SK-N-SH (cell line): ENCODE results near the gene MEP1A. TPM values are rescaled to one million over a fixed set of nuclear protein-coding genes. Genes with fewer than 3 reads are reported as not detected.
"Not testable (repeated sequence)": the region's sequence is repeated elsewhere in the genome, so short reads cannot be mapped to it uniquely, and the experiment has no call there.

Experiments used
- CTCF ChIA-PET: fragments of 300-600, 350-600 bp; formaldehyde crosslinking; extraction: SDS; loops from one replicate; lab custom pipeline; 2021; lab: Yijun Ruan, JAX
- POLR2A ChIA-PET: fragments of 350-600 bp; sonication (Branson Sonifier 250); formaldehyde crosslinking; extraction: SDS; loops from one replicate; lab custom pipeline; 2020; ENCODE audit warnings: antibody characterized with exemption, inconsistent platforms; lab: Yijun Ruan, JAX
- DNase-seq: peaks from one replicate; pipeline ENCODE4 v3.0.0; 2012
- H2AFZ ChIP-seq: fragments of 200-600 bp; sonication (generic); 2 replicates; pipeline ENCODE4 v1.8.1; 2016; ENCODE audit warnings: antibody characterized with exemption, mild to moderate bottlenecking, low read depth
- H3F3A ChIP-seq: fragments of 200-600 bp; sonication (generic); replicated peaks from 2 replicates; pipeline ENCODE3; 2016; ENCODE audit warnings: antibody characterized with exemption, mild to moderate bottlenecking; ENCODE audit not compliant: insufficient read depth
- H3K27ac ChIP-seq, 2 experiments: fragments of 200-500 bp in 1 of 2; fragments of 200-600 bp in 1 of 2; sonication (Bioruptor generic) in 1 of 2; sonication (generic), shearing (Covaris generic) in 1 of 2; 2 replicates each; pipeline versions ENCODE4 v1.5.1 to v1.6.1; 2014 to 2016; ENCODE audit warnings: low read depth in 2 of 2, inconsistent platforms in 1 of 2, low read length in 1 of 2, mild to moderate bottlenecking in 1 of 2, mixed read lengths in 1 of 2
- H3K27me3 ChIP-seq: fragments of 200-600 bp; sonication (generic), shearing (Covaris generic); 2 replicates; pipeline ENCODE4 v1.6.1; 2016; ENCODE audit warnings: mixed run types; ENCODE audit not compliant: insufficient read depth
- H3K36me3 ChIP-seq, 2 experiments: fragments of 200-500 bp in 1 of 2; fragments of 200-600 bp in 1 of 2; sonication (Bioruptor generic) in 1 of 2; sonication (generic) in 1 of 2; replicated peaks in 1 of 2; 2 replicates each; pipeline versions ENCODE3 to v1.5.1; 2014 to 2016; ENCODE audit warnings: low read length in 1 of 2, mild to moderate bottlenecking in 1 of 2; ENCODE audit not compliant: insufficient read depth in 2 of 2, control insufficient read depth in 1 of 2
- H3K4me1 ChIP-seq, 2 experiments: fragments of 200-500 bp in 1 of 2; fragments of 200-600 bp in 1 of 2; sonication (Bioruptor generic) in 1 of 2; sonication (generic), shearing (Covaris generic) in 1 of 2; 2 replicates each; pipeline versions ENCODE4 v1.5.1 to v1.6.1; 2014 to 2016; ENCODE audit warnings: low read depth in 1 of 2, low read length in 1 of 2, mixed run types in 1 of 2; ENCODE audit not compliant: insufficient read depth in 2 of 2, control insufficient read depth in 1 of 2
- H3K4me2 ChIP-seq: fragments of 200-600 bp; sonication (generic), shearing (Covaris generic); 2 replicates; pipeline ENCODE4 v1.6.1; 2017; ENCODE audit warnings: mixed run types
- H3K4me3 ChIP-seq, 2 experiments: fragments of 200-500 bp in 1 of 2; fragments of 200-600 bp in 1 of 2; sonication (Bioruptor generic) in 1 of 2; sonication (generic), shearing (Covaris generic) in 1 of 2; 2 replicates each; pipeline versions ENCODE4 v1.5.1 to v1.8.1; 2014 to 2016; ENCODE audit warnings: low read depth in 2 of 2, inconsistent platforms in 1 of 2, low read length in 1 of 2, mild to moderate bottlenecking in 1 of 2, mixed read lengths in 1 of 2, moderate library complexity in 1 of 2
- H3K79me2 ChIP-seq: fragments of 200-600 bp; sonication (generic); 2 replicates; pipeline ENCODE4 v1.8.1; 2017; ENCODE audit warnings: mild to moderate bottlenecking; ENCODE audit not compliant: insufficient read depth
- H3K9ac ChIP-seq: fragments of 200-600 bp; sonication (generic); 2 replicates; pipeline ENCODE4 v1.6.1; 2017; ENCODE audit warnings: mixed run types
- H3K9me2 ChIP-seq: fragments of 200-600 bp; sonication (generic); 2 replicates; pipeline ENCODE4 v1.6.1; 2017; ENCODE audit warnings: mixed run types
- H3K9me3 ChIP-seq: fragments of 200-600 bp; sonication (generic); 2 replicates; pipeline ENCODE4 v1.6.1; 2017; ENCODE audit warnings: mixed run types, mild to moderate bottlenecking, moderate library complexity
- H4K20me1 ChIP-seq: fragments of 200-600 bp; sonication (generic); 2 replicates; pipeline ENCODE4 v1.6.1; 2017; ENCODE audit warnings: mild to moderate bottlenecking, mixed run types; ENCODE audit not compliant: insufficient read depth
- CHD2 ChIP-seq: fragments of 150-350 bp; IDR thresholded peaks from 2 replicates; pipeline ENCODE4 v1.6.1; 2018; ENCODE audit warnings: low read length; ENCODE audit not compliant: partially characterized antibody
- ELF1 ChIP-seq: IDR thresholded peaks from 2 replicates; pipeline ENCODE4 v1.4.0; 2012
- GABPA ChIP-seq: IDR thresholded peaks from 2 replicates; pipeline ENCODE4 v1.4.0; 2012; ENCODE audit warnings: low read depth, mild to moderate bottlenecking
- GATA2 ChIP-seq: sonication (generic); formaldehyde crosslinking; IDR thresholded peaks from 2 replicates; pipeline ENCODE4 v1.5.0; 2020; ENCODE audit warnings: mild to moderate bottlenecking, missing genetic modification reagents
- MEF2A ChIP-seq: IDR thresholded peaks from 2 replicates; pipeline ENCODE4 v1.4.0; 2012; ENCODE audit warnings: low read depth, borderline replicate concordance
- NFIC ChIP-seq: IDR thresholded peaks from 2 replicates; pipeline ENCODE4 v1.4.0; 2012; ENCODE audit warnings: borderline replicate concordance
- POLR2AphosphoS5 ChIP-seq: IDR thresholded peaks from 2 replicates; pipeline ENCODE4 v1.6.1; 2012; ENCODE audit warnings: low read depth, low read length
- RFX5 ChIP-seq: IDR thresholded peaks from 2 replicates; pipeline ENCODE4 v1.6.1; 2012; ENCODE audit warnings: mild to moderate bottlenecking, improper control_type of control experiment, low read length
- SIN3A ChIP-seq: IDR thresholded peaks from 2 replicates; pipeline ENCODE4 v1.6.1; 2012; ENCODE audit warnings: low read depth, mild to moderate bottlenecking, low read length, moderate library complexity, borderline replicate concordance
- TCF12 ChIP-seq: IDR thresholded peaks from 2 replicates; pipeline ENCODE4 v1.4.0; 2012
- WGBS: methylation state at CpG from one replicate; pipeline ENCODE4 v1.1.6; 2017; ENCODE audit warnings: low lambda C conversion rate; 5-methylcytosine and 5-hydroxymethylcytosine counted together
- polyA plus RNA-seq, 3 experiments: library from polyadenylated mRNA; depleted of rRNA; stranded (reverse); fragments of >200 nt; gene quantifications; 2 replicates each; pipeline ENCODE4 v1.2.3, GENCODE V29; 2012
- TF ChIP-seq, protein P1 (sequence below): IDR thresholded peaks from 2 replicates; pipeline ENCODE4 v1.4.0; 2012; ENCODE audit warnings: low read depth, borderline replicate concordance
- TF ChIP-seq, protein P2 (sequence below): IDR thresholded peaks from 2 replicates; pipeline ENCODE4 v1.4.0; 2012; ENCODE audit warnings: low read depth
- TF ChIP-seq, protein P3 (sequence below): fragments of 150-350 bp; IDR thresholded peaks from 2 replicates; pipeline ENCODE4 v1.6.1; 2016; ENCODE audit warnings: mild to moderate bottlenecking, low read depth, low read length
- TF ChIP-seq, protein P4 (sequence below): IDR thresholded peaks from 2 replicates; pipeline ENCODE4 v1.6.1; 2012; ENCODE audit warnings: mild to moderate bottlenecking, low read depth, low read length, moderate library complexity
- TF ChIP-seq, protein P5 (sequence below): IDR thresholded peaks from 2 replicates; pipeline ENCODE4; 2012

MEP1A gene
- polyA plus RNA-seq, 1 of the 3 experiments (the other 2 are of a cell fraction): not detected

DNA sequence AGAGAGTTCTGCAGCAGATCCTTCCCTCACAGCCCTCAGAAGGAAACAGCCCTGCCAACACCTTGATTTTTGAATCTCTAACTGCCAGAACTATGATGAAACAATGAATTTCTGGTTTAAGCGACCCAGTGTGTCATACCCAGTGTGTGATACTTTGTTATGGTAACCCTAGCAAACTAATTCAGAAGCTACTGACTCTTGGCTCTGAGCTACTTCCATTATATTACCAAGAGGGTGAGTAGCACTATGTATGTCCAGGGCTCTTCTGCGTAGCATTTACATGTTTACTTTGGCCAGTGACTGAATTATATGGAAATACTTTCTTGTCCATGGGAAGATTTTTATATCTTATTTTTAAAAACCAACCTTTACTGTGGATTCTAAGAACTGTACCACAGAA lies 29.7 kb upstream of the MEP1A start:
- Histone ChIP-seq H3K27ac (no peak overlapping the region), H3K4me1 (no peaks in the 10 kb centered on the region), H3F3A (no peaks in the 10 kb centered on the region), H3K9ac (no peak overlapping the region), H4K20me1 (no peaks in the 10 kb centered on the region), H3K79me2 (no peaks in the 10 kb centered on the region), H3K9me2 (no peaks in the 10 kb centered on the region), H3K27me3 (no peaks in the 10 kb centered on the region; the same call in 1 of the 2 replicates), H3K9me3 (no peaks in the 10 kb centered on the region), H3K4me2 (no peak overlapping the region), H2AFZ (no peak overlapping the region), H3K4me3 (no peak overlapping the region), H3K36me3 (no peaks in the 10 kb centered on the region)
- no peak for DNase-seq
- CTCF ChIA-PET: interaction anchor here (1.6 kb wide), 1 partner anchor 19 kb away, joined by 4 read pairs; no protein-coding TSS in a partner anchor
- TF ChIP-seq, protein P1, sequence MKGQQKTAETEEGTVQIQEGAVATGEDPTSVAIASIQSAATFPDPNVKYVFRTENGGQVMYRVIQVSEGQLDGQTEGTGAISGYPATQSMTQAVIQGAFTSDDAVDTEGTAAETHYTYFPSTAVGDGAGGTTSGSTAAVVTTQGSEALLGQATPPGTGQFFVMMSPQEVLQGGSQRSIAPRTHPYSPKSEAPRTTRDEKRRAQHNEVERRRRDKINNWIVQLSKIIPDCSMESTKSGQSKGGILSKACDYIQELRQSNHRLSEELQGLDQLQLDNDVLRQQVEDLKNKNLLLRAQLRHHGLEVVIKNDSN: no peak
- TF ChIP-seq, protein P2, sequence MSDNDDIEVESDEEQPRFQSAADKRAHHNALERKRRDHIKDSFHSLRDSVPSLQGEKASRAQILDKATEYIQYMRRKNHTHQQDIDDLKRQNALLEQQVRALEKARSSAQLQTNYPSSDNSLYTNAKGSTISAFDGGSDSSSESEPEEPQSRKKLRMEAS: no peak
- TF ChIP-seq, protein P3, sequence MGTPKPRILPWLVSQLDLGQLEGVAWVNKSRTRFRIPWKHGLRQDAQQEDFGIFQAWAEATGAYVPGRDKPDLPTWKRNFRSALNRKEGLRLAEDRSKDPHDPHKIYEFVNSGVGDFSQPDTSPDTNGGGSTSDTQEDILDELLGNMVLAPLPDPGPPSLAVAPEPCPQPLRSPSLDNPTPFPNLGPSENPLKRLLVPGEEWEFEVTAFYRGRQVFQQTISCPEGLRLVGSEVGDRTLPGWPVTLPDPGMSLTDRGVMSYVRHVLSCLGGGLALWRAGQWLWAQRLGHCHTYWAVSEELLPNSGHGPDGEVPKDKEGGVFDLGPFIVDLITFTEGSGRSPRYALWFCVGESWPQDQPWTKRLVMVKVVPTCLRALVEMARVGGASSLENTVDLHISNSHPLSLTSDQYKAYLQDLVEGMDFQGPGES: no peak
- no peak for TF ChIP-seq TCF12
- no peak for TF ChIP-seq GATA2 (CRISPR knock-in tag)
- WGBS: 2% methylated on average over 2 of the region's 2 CpGs
- POLR2A ChIA-PET: no interaction called here

DNA sequence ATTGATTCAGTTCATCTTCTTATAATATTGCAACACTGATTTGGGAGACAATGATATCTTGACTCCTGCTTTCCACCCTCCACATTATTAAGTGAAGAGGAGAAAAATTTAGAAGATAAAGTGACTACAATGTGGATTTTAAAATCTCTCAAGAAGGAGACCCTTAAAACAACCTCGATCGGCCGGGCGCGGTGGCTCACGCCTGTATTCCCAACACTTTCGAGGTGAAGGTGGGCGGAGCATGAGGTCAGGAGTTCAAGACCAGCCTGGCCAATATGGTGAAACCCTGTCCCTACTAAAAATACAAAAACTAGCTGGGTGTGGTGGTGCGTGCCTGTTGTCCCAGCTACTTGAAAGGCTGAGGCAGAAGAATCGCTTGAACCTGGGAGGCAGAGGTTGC lies 28.9 kb upstream of the MEP1A start:
- H3K36me3 ChIP-seq, POLR2A ChIA-PET, H3K4me3 ChIP-seq, H3K4me1 ChIP-seq, H3K9ac ChIP-seq, DNase-seq, H2AFZ ChIP-seq, H4K20me1 ChIP-seq, H3F3A ChIP-seq, H3K4me2 ChIP-seq, H3K27ac ChIP-seq, H3K27me3 ChIP-seq, H3K9me2 ChIP-seq, H3K79me2 ChIP-seq, H3K9me3 ChIP-seq: not testable (repeated sequence)
- CTCF ChIA-PET: interaction anchor here (1.6 kb wide), 1 partner anchor 18 kb away, joined by 4 read pairs; no protein-coding TSS in a partner anchor
- WGBS: 12% methylated on average over 10 of the region's 10 CpGs

DNA sequence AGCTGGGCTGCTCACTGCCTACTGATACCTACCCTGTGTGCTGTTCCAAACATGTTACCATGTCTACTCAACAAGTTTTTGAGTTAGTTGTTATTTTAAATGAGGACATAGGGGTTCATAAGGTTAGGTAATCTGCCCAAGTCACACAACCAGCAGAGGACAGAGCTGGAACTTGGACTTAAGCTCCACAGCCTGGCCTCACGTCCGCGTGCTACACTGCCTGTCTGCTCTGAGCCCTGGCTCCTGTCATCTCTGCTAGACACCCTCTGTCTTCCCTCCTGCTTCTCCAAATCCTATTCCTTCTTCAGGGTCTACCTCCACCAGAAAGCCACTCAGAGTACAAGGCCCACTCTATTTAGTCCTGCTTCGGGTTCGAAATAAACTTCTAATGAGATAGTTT lies 28.2 kb upstream of the MEP1A start:
- Histone ChIP-seq H2AFZ (no peak overlapping the region), H3K4me1 (no peaks in the 10 kb centered on the region), H3F3A (no peaks in the 10 kb centered on the region), H3K27ac (no peak overlapping the region), H3K36me3 (no peaks in the 10 kb centered on the region), H3K9me2 (no peaks in the 10 kb centered on the region), H3K4me2 (no peak overlapping the region), H3K9ac (no peak overlapping the region), H4K20me1 (no peaks in the 10 kb centered on the region), H3K9me3 (no peaks in the 10 kb centered on the region), H3K27me3 (no peaks in the 10 kb centered on the region), H3K4me3 (no peak overlapping the region), H3K79me2 (no peaks in the 10 kb centered on the region)
- DNase-seq: no peak
- WGBS: 8% methylated on average over 5 of the region's 5 CpGs
- POLR2A ChIA-PET: no interaction called here
- CTCF ChIA-PET: interaction anchor here (1.6 kb wide), 1 partner anchor 18 kb away, joined by 4 read pairs; no protein-coding TSS in a partner anchor
- TF ChIP-seq MEF2A (no peak), NFIC (no peak), RFX5 (no peak), POLR2AphosphoS5 (no peak), ELF1 (no peak), CHD2 (no peak), SIN3A (no peak), GABPA (no peak)
- TF ChIP-seq, protein P4, sequence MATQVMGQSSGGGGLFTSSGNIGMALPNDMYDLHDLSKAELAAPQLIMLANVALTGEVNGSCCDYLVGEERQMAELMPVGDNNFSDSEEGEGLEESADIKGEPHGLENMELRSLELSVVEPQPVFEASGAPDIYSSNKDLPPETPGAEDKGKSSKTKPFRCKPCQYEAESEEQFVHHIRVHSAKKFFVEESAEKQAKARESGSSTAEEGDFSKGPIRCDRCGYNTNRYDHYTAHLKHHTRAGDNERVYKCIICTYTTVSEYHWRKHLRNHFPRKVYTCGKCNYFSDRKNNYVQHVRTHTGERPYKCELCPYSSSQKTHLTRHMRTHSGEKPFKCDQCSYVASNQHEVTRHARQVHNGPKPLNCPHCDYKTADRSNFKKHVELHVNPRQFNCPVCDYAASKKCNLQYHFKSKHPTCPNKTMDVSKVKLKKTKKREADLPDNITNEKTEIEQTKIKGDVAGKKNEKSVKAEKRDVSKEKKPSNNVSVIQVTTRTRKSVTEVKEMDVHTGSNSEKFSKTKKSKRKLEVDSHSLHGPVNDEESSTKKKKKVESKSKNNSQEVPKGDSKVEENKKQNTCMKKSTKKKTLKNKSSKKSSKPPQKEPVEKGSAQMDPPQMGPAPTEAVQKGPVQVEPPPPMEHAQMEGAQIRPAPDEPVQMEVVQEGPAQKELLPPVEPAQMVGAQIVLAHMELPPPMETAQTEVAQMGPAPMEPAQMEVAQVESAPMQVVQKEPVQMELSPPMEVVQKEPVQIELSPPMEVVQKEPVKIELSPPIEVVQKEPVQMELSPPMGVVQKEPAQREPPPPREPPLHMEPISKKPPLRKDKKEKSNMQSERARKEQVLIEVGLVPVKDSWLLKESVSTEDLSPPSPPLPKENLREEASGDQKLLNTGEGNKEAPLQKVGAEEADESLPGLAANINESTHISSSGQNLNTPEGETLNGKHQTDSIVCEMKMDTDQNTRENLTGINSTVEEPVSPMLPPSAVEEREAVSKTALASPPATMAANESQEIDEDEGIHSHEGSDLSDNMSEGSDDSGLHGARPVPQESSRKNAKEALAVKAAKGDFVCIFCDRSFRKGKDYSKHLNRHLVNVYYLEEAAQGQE: no peak
- TF ChIP-seq, protein P2: no peak
- TF ChIP-seq, protein P5, sequence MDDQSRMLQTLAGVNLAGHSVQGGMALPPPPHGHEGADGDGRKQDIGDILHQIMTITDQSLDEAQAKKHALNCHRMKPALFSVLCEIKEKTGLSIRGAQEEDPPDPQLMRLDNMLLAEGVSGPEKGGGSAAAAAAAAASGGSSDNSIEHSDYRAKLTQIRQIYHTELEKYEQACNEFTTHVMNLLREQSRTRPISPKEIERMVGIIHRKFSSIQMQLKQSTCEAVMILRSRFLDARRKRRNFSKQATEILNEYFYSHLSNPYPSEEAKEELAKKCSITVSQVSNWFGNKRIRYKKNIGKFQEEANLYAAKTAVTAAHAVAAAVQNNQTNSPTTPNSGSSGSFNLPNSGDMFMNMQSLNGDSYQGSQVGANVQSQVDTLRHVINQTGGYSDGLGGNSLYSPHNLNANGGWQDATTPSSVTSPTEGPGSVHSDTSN: no peak
